ENCODE data around the gene PEX6.
A peak's percentile ranks its signal among the peaks of the same experiment; 100 is the strongest.

Gene PEX6

DNA sequence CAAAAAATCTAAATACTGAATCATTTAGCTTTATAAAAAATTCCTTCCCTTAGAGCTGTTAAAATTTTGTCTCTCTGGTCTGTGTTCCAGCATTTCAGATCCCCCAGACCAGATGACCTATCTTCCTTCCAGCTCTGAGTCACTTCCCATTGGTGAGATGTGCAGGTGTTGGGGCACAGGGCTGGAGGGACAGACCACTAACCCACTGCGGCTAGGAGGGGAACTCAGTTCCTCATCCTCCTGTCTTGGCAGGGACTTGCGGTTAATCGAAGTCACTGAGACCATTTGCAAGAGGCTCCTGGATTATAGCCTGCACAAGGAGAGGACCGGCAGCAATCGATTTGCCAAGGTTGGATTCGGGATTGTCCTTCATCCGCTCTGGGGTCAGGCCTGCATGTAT is 43.7 kb downstream of the PEX6 start:
- DNase-seq (ENCODE audit: low read depth), result no peak

- no peak for DNase-seq (ENCODE audit: low read depth)
Measured at GRCh38 chr6:42933205-42933604, 45.8 kb downstream of the PEX6 start.

- DNase-seq (ENCODE audit: low read depth), result no peak
Measured at GRCh38 chr6:42932412-42932811, 46.6 kb downstream of the PEX6 start.

DNA sequence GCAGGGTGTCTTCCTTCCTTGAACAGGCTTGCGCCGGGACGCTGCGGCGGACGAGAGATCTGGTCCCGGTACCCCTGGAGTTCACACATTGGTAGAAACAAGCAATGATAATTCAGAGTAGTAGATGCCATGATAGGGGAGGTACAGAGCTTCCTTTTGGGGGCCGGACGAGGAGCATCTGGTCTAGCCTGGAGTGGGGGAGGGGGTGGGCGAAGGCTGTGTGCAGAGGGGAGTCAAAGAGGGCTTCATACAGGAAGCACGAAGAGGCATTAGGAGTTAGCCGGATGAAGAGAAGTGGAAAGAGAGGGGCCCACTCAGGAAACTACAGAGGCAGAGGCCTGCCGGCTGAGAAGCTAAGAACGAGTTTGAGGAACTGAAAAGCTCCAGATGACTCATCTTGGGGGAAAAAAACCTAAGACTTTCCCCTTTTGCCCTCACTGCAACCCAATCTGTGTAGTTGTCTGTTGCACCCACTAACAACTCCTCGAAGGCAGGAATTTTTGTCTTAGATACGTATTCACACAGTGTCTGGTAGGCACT is 49.1 kb downstream of the PEX6 start:
- DNase-seq (ENCODE audit: low read depth), result peak; percentile 64

DNA sequence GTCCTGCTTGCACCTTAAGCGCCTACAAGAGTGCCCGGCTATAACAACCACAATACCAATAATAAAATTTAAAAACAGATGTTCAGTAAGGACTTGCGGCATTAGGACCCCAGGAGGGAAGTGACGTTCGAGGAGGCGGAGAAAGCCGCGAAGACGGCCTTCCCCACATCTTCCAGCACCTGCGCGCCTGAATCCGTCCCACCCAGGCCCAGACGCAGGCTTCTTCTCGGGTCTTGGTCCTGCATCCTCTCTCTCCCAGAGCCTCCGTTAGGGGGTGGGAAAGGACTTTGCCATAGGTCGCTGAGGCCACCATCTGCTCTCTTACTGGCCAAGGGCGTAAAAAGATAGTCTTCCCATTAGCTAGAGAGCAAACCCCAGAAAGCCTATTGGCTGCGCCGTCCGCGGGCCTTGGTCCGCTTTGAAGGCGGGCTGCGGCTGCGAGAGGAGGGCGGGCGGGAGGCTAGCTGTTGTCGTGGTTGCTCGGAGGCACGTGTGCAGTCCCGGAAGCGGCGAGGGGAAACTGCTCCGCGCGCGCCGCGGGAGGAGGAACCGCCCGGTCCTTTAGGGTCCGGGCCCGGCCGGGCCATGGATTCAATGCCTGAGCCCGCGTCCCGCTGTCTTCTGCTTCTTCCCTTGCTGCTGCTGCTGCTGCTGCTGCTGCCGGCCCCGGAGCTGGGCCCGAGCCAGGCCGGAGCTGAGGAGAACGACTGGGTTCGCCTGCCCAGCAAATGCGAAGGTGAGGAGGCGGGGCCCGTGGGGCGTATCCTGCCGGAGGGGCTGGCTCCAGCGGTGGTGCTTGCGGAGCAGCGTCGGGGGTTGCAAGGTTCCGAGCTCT is 49.8 kb downstream of the PEX6 start, which contains the start of gene CNPY3:
Gene CNPY3, plus strand, starts transcription at position 495 of the 835 bp plus-strand sequence. Its CDS starts 91 bp downstream, at position 586.
- peak; percentile 93 for DNase-seq (ENCODE audit: low read depth)

GRCh38 chr6:42925248-42925857 is 53.6 kb downstream of the PEX6 start:
- DNase-seq (ENCODE audit: low read depth), result no peak

- no peak for DNase-seq (ENCODE audit: low read depth)
Measured at GRCh38 chr6:42923666-42924065, 55.3 kb downstream of the PEX6 start.

DNA sequence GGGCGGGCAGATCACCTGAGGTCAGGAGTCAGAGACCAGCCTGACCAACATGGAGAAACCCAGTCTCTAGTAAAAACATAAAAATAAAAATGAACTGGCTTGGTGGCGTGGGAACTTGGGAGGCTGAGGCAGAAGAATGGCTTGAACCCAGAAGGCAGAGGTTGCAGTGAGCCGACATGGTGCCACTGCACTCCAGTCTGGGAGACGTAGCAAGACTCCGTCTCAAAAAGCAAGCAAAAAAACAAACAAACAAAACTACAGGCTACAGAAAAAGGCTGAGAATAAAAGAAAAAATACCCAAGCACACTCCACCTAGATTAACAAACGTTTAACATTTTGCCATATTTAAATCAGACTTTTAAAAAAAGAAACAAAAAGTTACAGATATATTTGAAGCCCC is 57.2 kb downstream of the PEX6 start:
- DNase-seq (ENCODE audit: low read depth), result no peak

GRCh38 chr6:42916288-42916687 is 62.7 kb downstream of the PEX6 start:
- DNase-seq (ENCODE audit: low read depth), result no peak

DNA sequence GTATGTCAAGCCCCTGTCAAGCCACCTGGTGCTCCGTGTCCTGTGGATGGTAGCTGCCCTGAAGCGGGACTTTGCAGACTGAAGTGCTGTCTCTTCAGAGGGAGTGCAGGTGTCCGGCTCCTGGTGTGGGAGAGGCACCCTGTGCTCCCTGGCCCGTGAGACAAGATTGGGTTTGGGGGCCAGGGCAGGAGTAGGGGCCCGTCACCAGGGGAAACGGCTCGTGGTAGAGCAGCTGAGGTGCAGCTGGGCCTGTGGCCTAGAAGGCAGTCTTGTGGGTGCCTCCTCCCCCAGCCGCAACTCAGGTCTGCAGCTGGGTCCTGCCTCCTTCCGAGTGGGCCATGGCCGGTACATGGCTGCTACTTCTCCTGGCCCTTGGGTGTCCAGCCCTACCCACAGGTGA is 63.2 kb downstream of the PEX6 start, which contains the start of gene PTCRA:
Gene PTCRA, plus strand, starts transcription at position 322 of the 400 bp plus-strand sequence. Its CDS starts 17 bp downstream, at position 339.
- DNase-seq (ENCODE audit: low read depth), result no peak

GRCh38 chr6:42914546-42914945 is 64.4 kb downstream of the PEX6 start:
- no peak for DNase-seq (ENCODE audit: low read depth)
